GM10248 (cell line): ENCODE measurements around the gene OGA.

Experiments used
- CTCF ChIA-PET: fragments of 300-600 bp; sonication (Branson Sonifier 250); formaldehyde crosslinking; extraction: SDS; loops from one replicate; lab custom pipeline; 2021; ENCODE audit warnings: antibody characterized with exemption; lab: Yijun Ruan, JAX
- POLR2A ChIA-PET: fragments of 350-650 bp; sonication (Branson Sonifier 250); formaldehyde crosslinking; extraction: SDS; loops from one replicate; lab custom pipeline; 2020; ENCODE audit warnings: antibody characterized with exemption; lab: Yijun Ruan, JAX
- DNase-seq: peaks from one replicate; pipeline ENCODE4 v3.0.0; 2012; ENCODE audit errors: extremely low spot score
- CTCF ChIP-seq: IDR thresholded peaks from 2 replicates; pipeline ENCODE4 v1.5.1; 2012; ENCODE audit warnings: mild to moderate bottlenecking, low read depth; ENCODE audit errors: extremely low read depth, missing control alignments, control extremely low read depth

OGA gene

GRCh38 chr10:101759309-101760247, 58.7 kb downstream of the OGA start:
- POLR2A ChIA-PET = no interaction called here

GRCh38 chr10:101758858-101759257, 59.4 kb downstream of the OGA start:
- DNase-seq = no peak
- ChIA-PET POLR2A (no interaction called here), CTCF (interaction anchor here (1.5 to 3.1 kb wide), 2 partner anchors 22 to 156 kb away, joined by 3 to 20 read pairs; no protein-coding TSS in a partner anchor)
- TF ChIP-seq CTCF = no peak

More at GRCh38 chr10:101759309-101760247, 58.7 kb downstream of the OGA start:
- no peak for DNase-seq
- CTCF ChIA-PET = interaction anchor here (0.9 kb wide), 1 partner anchor 157 kb away, joined by 3 read pairs; no protein-coding TSS in a partner anchor
- TF ChIP-seq CTCF = no peak

- CTCF ChIA-PET = interaction anchor here (0.9 to 2.2 kb wide), 7 partner anchors 9 to 149 kb away, joined by 3 to 7 read pairs (median 4); no protein-coding TSS in a partner anchor
- DNase-seq = no peak
- POLR2A ChIA-PET = no interaction called here
- no peak for TF ChIP-seq CTCF
Measured at GRCh38 chr10:101752241-101752640, 66.0 kb downstream of the OGA start.

- DNase-seq = peak; percentile 13
- ChIA-PET POLR2A (no interaction called here), CTCF (no interaction called here)
- no peak for TF ChIP-seq CTCF
Measured at GRCh38 chr10:101749047-101750016, 68.9 kb downstream of the OGA start.

GRCh38 chr10:101748496-101748895, 69.7 kb downstream of the OGA start:
- no peak for DNase-seq
- ChIA-PET CTCF (interaction anchor here (0.8 to 1.3 kb wide), 2 partner anchors 9 to 15 kb away, joined by 3 to 4 read pairs; no protein-coding TSS in a partner anchor), POLR2A (no interaction called here)
- TF ChIP-seq CTCF = no peak
